Measurements from ENCODE around the gene SLC66A1. TPM values are rescaled to one million over a fixed set of nuclear protein-coding genes. Genes with fewer than 3 reads are reported as not detected.
"Not testable (repeated sequence)": the region's sequence is repeated elsewhere in the genome, so short reads cannot be mapped to it uniquely, and the experiment has no call there.

Gene SLC66A1
- total RNA-seq, result 10 to 100 TPM; 10.0 to 14.9 TPM

GRCh38 chr1:19311931-19312781 lies at the start of gene SLC66A1, which contains the start of gene AKR7A2:
Gene SLC66A1 (plus strand): TSS chr1:19312326. CDS start chr1:19317678, 5,352 bp downstream.
Gene AKR7A2 (minus strand): TSS chr1:19312144. CDS start chr1:19312124, 20 bp downstream.
- Mint-ChIP-seq H3K4me3 (peak within 1 kb of the TSS; percentile 92), H3K27ac (peak within 1 kb of the TSS; percentile 52 to 84), H3K27me3 (no peaks in the 10 kb centered on the region), H3K36me3 (no peaks in the 10 kb centered on the region), H3K4me1 (ENCODE audit: low read depth in 2 of 2) (peaks cover 33 to 36% of the 10 kb centered on the region in 2 donors), H3K9me3 (no peaks in the 10 kb centered on the region)
- peak; percentile 97 for DNase-seq (ENCODE audit: low spot score)
- peak; percentile 97 to 98 for ATAC-seq

DNA sequence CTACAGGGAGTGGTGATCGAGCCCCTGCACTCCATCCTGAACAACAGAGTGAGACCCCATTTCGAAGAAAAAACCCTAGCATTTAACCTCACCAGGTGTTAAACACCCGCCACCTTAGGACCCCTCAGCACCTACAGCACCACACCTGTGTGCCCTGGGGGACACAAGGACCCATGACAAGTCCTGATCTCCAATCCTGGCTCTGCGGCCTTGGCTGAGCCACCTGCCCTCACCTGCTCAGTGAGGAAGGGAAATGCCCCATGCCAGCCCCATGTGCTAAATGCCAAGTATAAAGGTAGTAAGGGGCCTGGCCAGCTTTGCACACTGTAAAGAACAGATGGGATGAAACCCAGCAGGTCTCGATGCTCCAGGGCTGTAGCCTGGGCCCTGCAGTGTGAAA lies 49.4 kb upstream of the SLC66A1 start:
- DNase-seq (ENCODE audit: low spot score) (no peak), ATAC-seq (peak in 1 of 2 donors; percentile 7)
- no peak overlapping the region for H3K27ac Mint-ChIP-seq
- no peaks in the 10 kb centered on the region for H3K36me3 Mint-ChIP-seq
- H3K4me1 Mint-ChIP-seq (ENCODE audit: low read depth in 2 of 2), result no peaks in the 10 kb centered on the region
- H3K4me3 Mint-ChIP-seq, result no peak overlapping the region
- no peaks in the 10 kb centered on the region for H3K9me3 Mint-ChIP-seq
- no peaks in the 10 kb centered on the region for H3K27me3 Mint-ChIP-seq

DNA sequence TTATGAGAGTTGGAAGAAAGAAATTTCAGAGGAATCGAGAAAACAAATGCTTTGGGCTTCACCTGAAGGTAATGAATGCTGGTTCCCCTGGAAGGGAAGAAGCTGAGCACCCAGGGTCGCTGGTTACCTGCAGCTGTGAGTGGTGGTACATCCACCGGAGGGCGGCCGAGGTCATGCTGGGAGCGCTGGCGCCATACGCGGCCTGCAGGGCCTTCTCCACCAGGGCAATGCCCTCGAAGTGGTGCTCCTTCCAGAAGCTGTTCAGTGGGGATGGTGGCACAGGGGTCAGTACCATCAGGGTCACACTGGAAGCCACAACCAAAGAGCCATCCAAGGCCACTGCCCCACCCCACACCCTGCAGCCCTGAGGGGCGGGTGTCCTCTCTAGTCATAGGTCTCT lies 43.7 kb upstream of the SLC66A1 start:
- Mint-ChIP-seq H3K27me3 (peaks cover 7% of the 10 kb centered on the region in 2 donors), H3K27ac (no peak overlapping the region), H3K4me3 (no peak overlapping the region), H3K4me1 (ENCODE audit: low read depth in 2 of 2) (peaks cover 0 to 5% of the 10 kb centered on the region in 2 donors), H3K36me3 (no peaks in the 10 kb centered on the region), H3K9me3 (no peaks in the 10 kb centered on the region)
- DNase-seq (ENCODE audit: low spot score) (no peak), ATAC-seq (no peak)

- DNase-seq (ENCODE audit: low spot score); H3K4me3 Mint-ChIP-seq; H3K27ac Mint-ChIP-seq; H3K36me3 Mint-ChIP-seq; H3K4me1 Mint-ChIP-seq (ENCODE audit: low read depth in 2 of 2); H3K9me3 Mint-ChIP-seq; ATAC-seq: not testable (repeated sequence)
- H3K27me3 Mint-ChIP-seq, result peaks cover 8 to 11% of the 10 kb centered on the region in 2 donors
These were observed 42.4 kb upstream of the SLC66A1 start for GRCh38 chr1:19269427-19270342.

DNA sequence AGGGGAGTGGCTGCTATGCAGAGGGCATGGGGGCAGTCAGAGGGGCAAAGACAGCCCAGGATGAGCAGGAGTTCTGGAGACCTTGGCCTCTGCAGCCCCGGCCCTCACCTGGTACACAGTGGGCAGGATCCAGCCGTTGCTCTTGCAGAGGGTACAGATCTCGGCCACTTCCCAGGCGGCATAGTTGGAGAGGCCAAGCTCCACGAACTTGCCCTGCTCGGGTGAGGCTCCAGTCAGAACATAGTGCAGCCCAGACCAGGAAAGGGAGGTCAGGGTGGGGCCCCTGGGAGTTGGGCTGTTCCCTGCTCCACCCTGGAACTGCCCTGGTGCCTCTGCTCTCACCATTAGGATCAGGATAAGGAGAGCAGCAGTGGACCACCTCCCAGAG lies 41.8 kb upstream of the SLC66A1 start:
- not testable (repeated sequence) for H3K4me3 Mint-ChIP-seq; H3K4me1 Mint-ChIP-seq (ENCODE audit: low read depth in 2 of 2); H3K27ac Mint-ChIP-seq; DNase-seq (ENCODE audit: low spot score); H3K36me3 Mint-ChIP-seq; H3K9me3 Mint-ChIP-seq
- peak in 1 of 2 donors; percentile 34 for ATAC-seq
- peaks cover 8 to 12% of the 10 kb centered on the region in 2 donors for H3K27me3 Mint-ChIP-seq

DNA sequence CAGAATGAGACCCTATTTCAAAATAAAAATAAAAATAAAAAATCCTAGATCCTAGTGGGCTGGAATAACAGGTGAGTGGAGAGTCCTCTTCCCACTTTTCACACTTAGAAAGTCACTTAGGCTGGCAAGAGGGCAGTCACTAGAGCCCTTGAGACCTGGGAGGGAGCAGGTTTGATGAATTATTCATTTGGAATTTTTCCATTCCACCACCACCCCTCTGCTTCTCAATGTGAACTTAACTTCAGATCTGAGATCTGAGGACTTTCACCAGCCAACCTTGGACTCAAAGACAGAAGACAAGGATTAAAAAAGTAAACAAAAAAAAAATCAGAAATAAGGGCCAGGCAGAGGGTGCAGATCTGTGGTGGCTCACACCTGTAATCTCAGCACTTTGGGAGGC lies 40.1 kb upstream of the SLC66A1 start:
- Mint-ChIP-seq H3K4me1 (ENCODE audit: low read depth in 2 of 2) (peaks cover 0 to 7% of the 10 kb centered on the region in 2 donors), H3K9me3 (no peaks in the 10 kb centered on the region), H3K27ac (no peak overlapping the region), H3K36me3 (peaks cover 4% of the 10 kb centered on the region), H3K27me3 (peaks cover 8 to 12% of the 10 kb centered on the region in 2 donors), H3K4me3 (no peak overlapping the region)
- no peak for DNase-seq (ENCODE audit: low spot score)
- ATAC-seq, result no peak

GRCh38 chr1:19273106-19273843 lies 38.9 kb upstream of the SLC66A1 start:
- Mint-ChIP-seq H3K4me3 (no peak overlapping the region), H3K9me3 (no peaks in the 10 kb centered on the region), H3K36me3 (peaks cover 4% of the 10 kb centered on the region), H3K27me3 (peaks cover 8 to 12% of the 10 kb centered on the region in 2 donors), H3K4me1 (ENCODE audit: low read depth in 2 of 2) (peaks cover 0 to 7% of the 10 kb centered on the region in 2 donors), H3K27ac (no peak overlapping the region)
- ATAC-seq (no peak), DNase-seq (ENCODE audit: low spot score) (no peak)

DNA sequence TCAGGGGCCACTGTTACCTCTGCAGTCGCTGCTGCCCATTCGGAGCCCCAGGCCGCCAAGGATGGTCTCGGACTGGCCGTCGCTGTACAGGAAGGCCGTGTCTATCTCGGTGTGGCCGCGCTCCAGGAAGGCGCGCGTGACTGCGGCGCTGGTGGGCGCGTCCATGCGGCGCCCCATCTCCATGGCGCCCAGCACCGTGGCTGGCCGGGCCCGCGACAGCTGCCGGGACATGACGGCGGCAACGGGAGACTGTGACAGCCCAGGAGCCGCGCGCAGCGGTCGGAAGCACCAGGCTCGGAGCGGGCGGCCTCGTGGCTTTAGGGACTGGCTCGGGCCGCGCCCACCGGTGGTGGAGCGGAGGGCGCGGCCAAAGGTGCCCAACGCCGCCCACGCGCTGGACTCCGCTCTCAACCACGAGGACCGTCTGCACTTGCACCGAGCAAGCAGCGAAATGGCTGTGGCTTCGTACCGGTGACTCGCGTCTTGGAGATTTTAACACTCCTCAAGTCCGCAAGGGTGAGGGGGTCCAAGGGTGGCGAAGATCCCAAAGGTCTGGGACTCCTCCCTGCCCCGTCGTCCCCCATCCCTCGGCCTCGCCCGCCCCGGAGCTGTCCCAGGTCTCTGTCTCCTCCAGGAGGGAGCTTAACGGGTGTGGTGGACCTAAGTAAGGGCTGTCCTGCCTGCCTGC lies 38.1 kb upstream of the SLC66A1 start:
- DNase-seq (ENCODE audit: low spot score); H3K9me3 Mint-ChIP-seq; H3K36me3 Mint-ChIP-seq; H3K27ac Mint-ChIP-seq; H3K4me3 Mint-ChIP-seq; H3K4me1 Mint-ChIP-seq (ENCODE audit: low read depth in 2 of 2): not testable (repeated sequence)
- H3K27me3 Mint-ChIP-seq, result peaks cover 8 to 12% of the 10 kb centered on the region in 2 donors
- peak; percentile 56 to 64 for ATAC-seq

DNA sequence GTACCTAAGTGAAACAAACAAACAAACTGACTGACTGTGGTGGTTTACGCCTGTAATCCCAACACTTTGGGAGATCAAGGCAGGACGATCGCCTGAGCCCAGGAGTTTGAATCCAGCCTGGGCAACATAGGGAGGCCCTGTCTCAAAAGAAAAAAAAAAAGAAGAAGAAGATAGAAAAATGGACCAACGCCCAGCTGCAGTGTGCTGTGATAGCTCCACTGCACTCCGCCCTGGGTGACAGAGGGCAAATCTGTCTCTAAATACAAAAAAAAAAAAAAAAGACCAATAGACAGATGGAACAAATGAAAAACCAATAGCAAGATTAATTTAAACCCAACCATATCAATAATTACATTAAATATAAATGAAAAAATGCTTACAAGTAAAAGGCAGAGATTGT lies 37.5 kb upstream of the SLC66A1 start:
- no peak for DNase-seq (ENCODE audit: low spot score)
- Mint-ChIP-seq H3K9me3 (no peaks in the 10 kb centered on the region), H3K4me3 (no peak overlapping the region), H3K36me3 (peaks cover 4% of the 10 kb centered on the region), H3K27me3 (peaks cover 8 to 12% of the 10 kb centered on the region in 2 donors), H3K4me1 (ENCODE audit: low read depth in 2 of 2) (peaks cover 0 to 7% of the 10 kb centered on the region in 2 donors), H3K27ac (no peak overlapping the region)
- ATAC-seq, result no peak

DNA sequence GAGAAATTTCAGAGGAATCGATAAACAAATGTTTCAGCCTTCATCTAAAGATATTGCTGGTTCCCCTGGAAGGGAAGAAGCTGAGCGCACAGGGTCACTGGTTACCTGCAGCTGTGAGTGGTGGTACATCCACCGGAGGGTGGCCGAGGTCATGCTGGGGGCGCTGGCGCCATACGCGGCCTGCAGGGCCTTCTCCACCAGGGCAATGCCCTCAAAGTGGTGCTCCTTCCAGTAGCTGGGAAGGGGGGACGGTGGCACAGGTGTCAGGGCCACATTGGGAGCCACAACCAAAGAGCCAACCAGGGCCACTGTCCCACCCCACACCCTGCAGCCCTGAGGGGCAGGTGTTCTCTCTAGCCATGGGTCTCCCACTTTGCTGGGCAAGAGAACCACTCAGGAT lies 28.2 kb upstream of the SLC66A1 start:
- Mint-ChIP-seq H3K4me1 (ENCODE audit: low read depth in 2 of 2) (peaks cover 5 to 6% of the 10 kb centered on the region in 2 donors), H3K27ac (no peak overlapping the region), H3K9me3 (no peaks in the 10 kb centered on the region), H3K4me3 (no peak overlapping the region), H3K36me3 (no peaks in the 10 kb centered on the region), H3K27me3 (peaks cover 3 to 6% of the 10 kb centered on the region in 2 donors)
- ATAC-seq, result no peak
- no peak for DNase-seq (ENCODE audit: low spot score)

DNA sequence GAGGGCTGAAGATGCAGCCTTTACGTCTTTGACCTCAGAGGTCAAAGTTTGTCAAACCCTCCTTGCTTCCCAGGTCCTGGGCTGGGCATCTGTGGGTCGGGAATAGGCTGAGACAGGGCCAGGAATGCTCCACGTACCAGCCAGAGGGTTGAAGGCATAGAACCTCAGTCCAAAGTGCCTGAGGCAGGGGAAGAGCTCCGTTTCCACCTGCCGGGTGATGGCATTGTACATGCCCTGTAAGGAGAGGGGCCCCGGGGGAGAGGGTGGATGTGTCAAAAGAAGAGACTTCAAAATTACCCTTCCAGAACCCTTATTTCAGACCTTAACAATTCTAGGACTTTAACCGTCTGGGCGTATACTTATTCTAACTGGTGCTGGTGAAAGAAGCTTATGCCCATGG lies 27.2 kb upstream of the SLC66A1 start:
- no peaks in the 10 kb centered on the region for H3K36me3 Mint-ChIP-seq
- H3K4me1 Mint-ChIP-seq (ENCODE audit: low read depth in 2 of 2), result peaks cover 8 to 10% of the 10 kb centered on the region in 2 donors
- DNase-seq (ENCODE audit: low spot score) (no peak), ATAC-seq (no peak)
- no peak overlapping the region for H3K4me3 Mint-ChIP-seq
- H3K27me3 Mint-ChIP-seq, result peaks cover 11 to 14% of the 10 kb centered on the region in 2 donors
- no peaks in the 10 kb centered on the region for H3K9me3 Mint-ChIP-seq
- H3K27ac Mint-ChIP-seq, result no peak overlapping the region

- H3K4me3 Mint-ChIP-seq; ATAC-seq; H3K27ac Mint-ChIP-seq; DNase-seq (ENCODE audit: low spot score); H3K36me3 Mint-ChIP-seq; H3K9me3 Mint-ChIP-seq; H3K4me1 Mint-ChIP-seq (ENCODE audit: low read depth in 2 of 2): not testable (repeated sequence)
- peaks cover 12 to 15% of the 10 kb centered on the region in 2 donors for H3K27me3 Mint-ChIP-seq
These were observed 26.8 kb upstream of the SLC66A1 start for GRCh38 chr1:19285366-19285765.

DNA sequence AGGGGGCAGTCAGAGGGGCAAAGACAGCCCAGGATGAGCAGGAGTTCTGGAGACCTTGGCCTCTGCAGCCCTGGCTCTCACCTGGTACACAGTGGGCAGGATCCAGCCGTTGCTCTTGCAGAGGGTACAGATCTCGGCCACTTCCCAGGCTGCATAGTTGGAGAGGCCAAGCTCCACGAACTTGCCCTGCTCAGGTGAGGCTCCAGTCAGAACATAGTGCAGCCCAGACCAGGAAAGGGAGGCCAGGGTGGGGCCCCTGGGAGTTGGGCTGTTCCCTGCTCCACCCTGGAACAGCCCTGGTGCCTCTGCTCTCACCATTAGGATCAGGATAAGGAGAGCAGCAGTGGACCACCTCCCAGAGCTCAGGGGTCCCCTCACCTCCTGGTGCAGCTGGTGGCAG lies 26.3 kb upstream of the SLC66A1 start:
- H3K4me1 Mint-ChIP-seq (ENCODE audit: low read depth in 2 of 2); DNase-seq (ENCODE audit: low spot score); H3K27ac Mint-ChIP-seq; H3K9me3 Mint-ChIP-seq; H3K4me3 Mint-ChIP-seq; H3K36me3 Mint-ChIP-seq; ATAC-seq: not testable (repeated sequence)
- peaks cover 12 to 15% of the 10 kb centered on the region in 2 donors for H3K27me3 Mint-ChIP-seq
